PFSK-1 (cell line): ENCODE measurements around the gene EDEM1.

Source experiments
- FOXP2 ChIP-seq: optimal IDR thresholded peaks from 2 replicates; pipeline ENCODE3; 2011; ENCODE audit warnings: borderline replicate concordance, control low read depth, inconsistent platforms; ENCODE audit not compliant: insufficient read depth; ENCODE audit errors: extremely low read length, extremely low read depth
- POLR2AphosphoS5 ChIP-seq: IDR thresholded peaks from 2 replicates; pipeline ENCODE4 v1.6.1; 2012; ENCODE audit warnings: low read depth, mild to moderate bottlenecking, control low read depth, low read length, moderate library complexity
- SIN3A ChIP-seq: IDR thresholded peaks from 2 replicates; pipeline ENCODE4 v1.6.1; 2012; ENCODE audit warnings: mild to moderate bottlenecking, low read length, moderate library complexity, borderline replicate concordance; ENCODE audit not compliant: insufficient read depth
- TAF1 ChIP-seq: IDR thresholded peaks from 2 replicates; pipeline ENCODE4 v1.6.1; 2012; ENCODE audit warnings: low read length, control low read depth, borderline replicate concordance; ENCODE audit not compliant: insufficient read depth
- TF ChIP-seq, protein P1 (sequence below), 2 experiments: IDR thresholded peaks; 2 replicates each; pipeline versions ENCODE4 v1.6.1 to v1.8.0; 2011 to 2012; ENCODE audit warnings: low read depth in 2 of 2, low read length in 2 of 2, control low read depth in 1 of 2, inconsistent platforms in 1 of 2, mild to moderate bottlenecking in 1 of 2, moderate library complexity in 1 of 2; ENCODE audit not compliant: insufficient read depth in 1 of 2

Gene EDEM1

DNA sequence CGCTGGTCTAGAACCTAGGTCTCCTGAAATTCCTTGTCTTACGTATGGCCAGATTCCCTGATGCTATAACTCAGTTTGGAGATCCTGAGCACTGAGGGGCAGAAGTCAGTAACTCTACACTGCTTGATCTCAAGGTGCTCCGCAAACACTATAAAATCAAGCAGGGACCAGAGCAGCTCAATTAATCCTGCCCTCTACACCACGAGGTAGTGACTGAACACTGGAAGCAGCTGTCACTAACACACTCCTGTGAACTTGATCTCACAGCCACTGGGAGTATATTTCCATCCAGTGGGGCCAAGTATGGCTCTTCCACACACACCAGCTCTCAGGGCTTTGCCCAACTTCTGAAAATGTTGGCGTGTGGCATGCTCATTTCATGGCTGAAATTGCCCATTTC lies 51.0 kb downstream of the EDEM1 start:
- TF ChIP-seq SIN3A (no peak), FOXP2 (no peak), TAF1 (no peak)
- TF ChIP-seq, protein P1, sequence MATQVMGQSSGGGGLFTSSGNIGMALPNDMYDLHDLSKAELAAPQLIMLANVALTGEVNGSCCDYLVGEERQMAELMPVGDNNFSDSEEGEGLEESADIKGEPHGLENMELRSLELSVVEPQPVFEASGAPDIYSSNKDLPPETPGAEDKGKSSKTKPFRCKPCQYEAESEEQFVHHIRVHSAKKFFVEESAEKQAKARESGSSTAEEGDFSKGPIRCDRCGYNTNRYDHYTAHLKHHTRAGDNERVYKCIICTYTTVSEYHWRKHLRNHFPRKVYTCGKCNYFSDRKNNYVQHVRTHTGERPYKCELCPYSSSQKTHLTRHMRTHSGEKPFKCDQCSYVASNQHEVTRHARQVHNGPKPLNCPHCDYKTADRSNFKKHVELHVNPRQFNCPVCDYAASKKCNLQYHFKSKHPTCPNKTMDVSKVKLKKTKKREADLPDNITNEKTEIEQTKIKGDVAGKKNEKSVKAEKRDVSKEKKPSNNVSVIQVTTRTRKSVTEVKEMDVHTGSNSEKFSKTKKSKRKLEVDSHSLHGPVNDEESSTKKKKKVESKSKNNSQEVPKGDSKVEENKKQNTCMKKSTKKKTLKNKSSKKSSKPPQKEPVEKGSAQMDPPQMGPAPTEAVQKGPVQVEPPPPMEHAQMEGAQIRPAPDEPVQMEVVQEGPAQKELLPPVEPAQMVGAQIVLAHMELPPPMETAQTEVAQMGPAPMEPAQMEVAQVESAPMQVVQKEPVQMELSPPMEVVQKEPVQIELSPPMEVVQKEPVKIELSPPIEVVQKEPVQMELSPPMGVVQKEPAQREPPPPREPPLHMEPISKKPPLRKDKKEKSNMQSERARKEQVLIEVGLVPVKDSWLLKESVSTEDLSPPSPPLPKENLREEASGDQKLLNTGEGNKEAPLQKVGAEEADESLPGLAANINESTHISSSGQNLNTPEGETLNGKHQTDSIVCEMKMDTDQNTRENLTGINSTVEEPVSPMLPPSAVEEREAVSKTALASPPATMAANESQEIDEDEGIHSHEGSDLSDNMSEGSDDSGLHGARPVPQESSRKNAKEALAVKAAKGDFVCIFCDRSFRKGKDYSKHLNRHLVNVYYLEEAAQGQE (IDR thresholded peaks at IDR 0.05; ENCODE audit: insufficient read depth in 1 of 2, low read depth in 2 of 2, low read length in 2 of 2): no peak

DNA sequence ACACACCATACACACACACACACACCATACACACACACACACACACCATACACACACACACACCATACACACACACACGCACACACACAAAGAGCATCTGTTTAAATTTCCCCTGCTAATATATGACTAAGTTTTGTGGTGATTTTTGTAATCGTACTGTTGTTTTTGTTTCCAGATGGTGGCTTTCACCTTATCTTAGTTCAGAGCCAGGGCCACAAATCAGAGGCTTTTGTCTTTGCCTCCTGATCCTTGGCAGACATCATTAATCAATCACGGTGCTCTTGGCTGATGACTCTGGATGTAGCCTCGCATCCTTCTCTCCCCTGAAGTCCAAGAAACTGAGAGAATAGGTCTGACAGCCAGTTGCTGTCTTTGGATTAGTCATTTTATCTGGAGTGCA lies 52.1 kb downstream of the EDEM1 start:
- TF ChIP-seq SIN3A: no peak
- TF ChIP-seq FOXP2: no peak
- TF ChIP-seq, protein P1 (IDR thresholded peaks at IDR 0.05; ENCODE audit: insufficient read depth in 1 of 2, low read depth in 2 of 2, low read length in 2 of 2): no peak
- TF ChIP-seq POLR2AphosphoS5: no peak
- no peak for TF ChIP-seq TAF1

DNA sequence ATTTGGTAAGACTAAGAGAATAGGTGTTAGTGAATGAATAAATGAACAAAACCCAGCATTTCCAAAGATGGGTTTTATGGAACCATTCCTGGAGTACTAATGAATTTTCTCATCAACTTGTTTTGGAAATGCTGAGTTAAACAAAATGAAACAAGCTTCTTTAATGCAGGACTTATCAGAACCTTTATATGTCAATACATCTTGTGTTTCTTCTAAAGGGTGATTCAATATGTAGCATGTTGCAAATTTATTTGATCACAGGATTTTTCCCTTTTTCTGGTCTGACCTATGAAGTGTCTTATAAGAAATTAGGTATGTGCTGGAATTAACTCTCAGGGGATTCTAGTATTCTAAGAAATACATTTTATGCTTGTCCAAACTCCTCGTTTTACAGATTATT lies 53.2 kb downstream of the EDEM1 start:
- TF ChIP-seq TAF1 (no peak), SIN3A (no peak)

DNA sequence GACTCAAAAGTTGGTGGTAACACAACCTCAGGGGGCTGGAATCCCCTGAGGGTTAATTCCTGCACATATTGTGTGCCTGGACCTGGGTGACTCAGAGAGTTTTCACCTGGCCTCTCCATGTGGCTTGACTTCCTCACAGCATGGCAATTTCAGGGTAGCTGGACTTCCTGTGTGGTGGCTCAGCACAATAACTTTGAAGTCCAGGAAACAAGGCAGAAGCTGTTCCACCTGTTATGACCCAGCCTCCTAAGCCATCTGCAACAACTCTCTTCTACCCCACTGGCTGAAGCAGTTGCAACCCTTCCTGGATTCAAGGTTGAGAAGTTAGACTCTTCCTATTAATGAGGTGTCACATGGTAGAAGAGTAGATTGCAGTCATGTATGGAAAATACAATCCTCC lies 58.4 kb downstream of the EDEM1 start:
- TF ChIP-seq POLR2AphosphoS5 (no peak), TAF1 (no peak), FOXP2 (no peak), SIN3A (no peak)
- TF ChIP-seq, protein P1 (IDR thresholded peaks at IDR 0.05; ENCODE audit: insufficient read depth in 1 of 2, low read depth in 2 of 2, low read length in 2 of 2): no peak

DNA sequence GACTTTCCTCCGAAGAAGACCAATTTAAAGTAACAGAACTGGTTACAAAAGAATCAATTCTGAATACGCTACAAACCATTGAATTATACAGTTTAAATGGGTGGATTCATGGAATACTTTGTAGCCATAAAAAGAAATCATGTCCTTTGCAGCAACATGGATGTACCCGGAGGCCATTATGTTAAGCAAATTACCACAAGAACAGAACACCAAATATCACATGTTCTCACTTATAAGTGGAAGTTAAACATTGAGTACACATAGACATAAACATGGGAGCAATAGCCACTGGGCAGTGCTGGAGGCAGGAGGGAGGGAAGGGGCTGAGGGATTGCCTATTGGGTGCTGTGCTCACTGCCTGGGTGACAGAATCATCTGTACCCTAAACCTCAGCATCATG lies 61.3 kb downstream of the EDEM1 start:
- no peak for TF ChIP-seq SIN3A
- no peak for TF ChIP-seq POLR2AphosphoS5
- no peak for TF ChIP-seq TAF1
- TF ChIP-seq, protein P1 (IDR thresholded peaks at IDR 0.05; ENCODE audit: insufficient read depth in 1 of 2, low read depth in 2 of 2, low read length in 2 of 2): no peak
- TF ChIP-seq FOXP2: no peak
